NB4 (cell line): ENCODE measurements around the gene LOXL3.

Experiments used
- CTCF ChIP-seq: IDR thresholded peaks from one replicate; pipeline ENCODE4 v1.5.1; 2012; ENCODE audit warnings: low read depth, low read length
- POLR2A ChIP-seq: IDR thresholded peaks from 2 replicates; pipeline ENCODE4 v1.6.1; 2011; ENCODE audit warnings: mild to moderate bottlenecking; ENCODE audit not compliant: insufficient read length; ENCODE audit errors: extremely low read depth

- TF ChIP-seq POLR2A = no peak
- no peak for TF ChIP-seq CTCF
Measured at GRCh38 chr2:74583504-74583903, 29.8 kb upstream of the LOXL3 start.
